SK-N-SH (cell line): ENCODE data around the gene JAKMIP1. TPM values are rescaled to one million over a fixed set of nuclear protein-coding genes. Genes with fewer than 3 reads are reported as not detected.

Experiments used
- CTCF ChIA-PET: fragments of 300-600, 350-600 bp; formaldehyde crosslinking; extraction: SDS; loops from one replicate; lab custom pipeline; 2021; lab: Yijun Ruan, JAX
- POLR2A ChIA-PET: fragments of 350-600 bp; sonication (Branson Sonifier 250); formaldehyde crosslinking; extraction: SDS; loops from one replicate; lab custom pipeline; 2020; ENCODE audit warnings: antibody characterized with exemption, inconsistent platforms; lab: Yijun Ruan, JAX
- DNase-seq: peaks from one replicate; pipeline ENCODE4 v3.0.0; 2012
- H2AFZ ChIP-seq: fragments of 200-600 bp; sonication (generic); 2 replicates; pipeline ENCODE4 v1.8.1; 2016; ENCODE audit warnings: antibody characterized with exemption, mild to moderate bottlenecking, low read depth
- H3F3A ChIP-seq: fragments of 200-600 bp; sonication (generic); replicated peaks from 2 replicates; pipeline ENCODE3; 2016; ENCODE audit warnings: antibody characterized with exemption, mild to moderate bottlenecking; ENCODE audit not compliant: insufficient read depth
- H3K27ac ChIP-seq, 2 experiments: fragments of 200-500 bp in 1 of 2; fragments of 200-600 bp in 1 of 2; sonication (Bioruptor generic) in 1 of 2; sonication (generic), shearing (Covaris generic) in 1 of 2; 2 replicates each; pipeline versions ENCODE4 v1.5.1 to v1.6.1; 2014 to 2016; ENCODE audit warnings: low read depth in 2 of 2, inconsistent platforms in 1 of 2, low read length in 1 of 2, mild to moderate bottlenecking in 1 of 2, mixed read lengths in 1 of 2
- H3K27me3 ChIP-seq: fragments of 200-600 bp; sonication (generic), shearing (Covaris generic); 2 replicates; pipeline ENCODE4 v1.6.1; 2016; ENCODE audit warnings: mixed run types; ENCODE audit not compliant: insufficient read depth
- H3K36me3 ChIP-seq, 2 experiments: fragments of 200-500 bp in 1 of 2; fragments of 200-600 bp in 1 of 2; sonication (Bioruptor generic) in 1 of 2; sonication (generic) in 1 of 2; replicated peaks in 1 of 2; 2 replicates each; pipeline versions ENCODE3 to v1.5.1; 2014 to 2016; ENCODE audit warnings: low read length in 1 of 2, mild to moderate bottlenecking in 1 of 2; ENCODE audit not compliant: insufficient read depth in 2 of 2, control insufficient read depth in 1 of 2
- H3K4me1 ChIP-seq, 2 experiments: fragments of 200-500 bp in 1 of 2; fragments of 200-600 bp in 1 of 2; sonication (Bioruptor generic) in 1 of 2; sonication (generic), shearing (Covaris generic) in 1 of 2; 2 replicates each; pipeline versions ENCODE4 v1.5.1 to v1.6.1; 2014 to 2016; ENCODE audit warnings: low read depth in 1 of 2, low read length in 1 of 2, mixed run types in 1 of 2; ENCODE audit not compliant: insufficient read depth in 2 of 2, control insufficient read depth in 1 of 2
- H3K4me2 ChIP-seq: fragments of 200-600 bp; sonication (generic), shearing (Covaris generic); 2 replicates; pipeline ENCODE4 v1.6.1; 2017; ENCODE audit warnings: mixed run types
- H3K4me3 ChIP-seq, 2 experiments: fragments of 200-500 bp in 1 of 2; fragments of 200-600 bp in 1 of 2; sonication (Bioruptor generic) in 1 of 2; sonication (generic), shearing (Covaris generic) in 1 of 2; 2 replicates each; pipeline versions ENCODE4 v1.5.1 to v1.8.1; 2014 to 2016; ENCODE audit warnings: low read depth in 2 of 2, inconsistent platforms in 1 of 2, low read length in 1 of 2, mild to moderate bottlenecking in 1 of 2, mixed read lengths in 1 of 2, moderate library complexity in 1 of 2
- H3K79me2 ChIP-seq: fragments of 200-600 bp; sonication (generic); 2 replicates; pipeline ENCODE4 v1.8.1; 2017; ENCODE audit warnings: mild to moderate bottlenecking; ENCODE audit not compliant: insufficient read depth
- H3K9ac ChIP-seq: fragments of 200-600 bp; sonication (generic); 2 replicates; pipeline ENCODE4 v1.6.1; 2017; ENCODE audit warnings: mixed run types
- H3K9me2 ChIP-seq: fragments of 200-600 bp; sonication (generic); 2 replicates; pipeline ENCODE4 v1.6.1; 2017; ENCODE audit warnings: mixed run types
- H3K9me3 ChIP-seq: fragments of 200-600 bp; sonication (generic); 2 replicates; pipeline ENCODE4 v1.6.1; 2017; ENCODE audit warnings: mixed run types, mild to moderate bottlenecking, moderate library complexity
- H4K20me1 ChIP-seq: fragments of 200-600 bp; sonication (generic); 2 replicates; pipeline ENCODE4 v1.6.1; 2017; ENCODE audit warnings: mild to moderate bottlenecking, mixed run types; ENCODE audit not compliant: insufficient read depth
- FOSL2 ChIP-seq: IDR thresholded peaks from 2 replicates; pipeline ENCODE4 v1.4.0; 2012; ENCODE audit warnings: low read depth, mild to moderate bottlenecking, moderate library complexity, borderline replicate concordance
- FOXM1 ChIP-seq: IDR thresholded peaks from 2 replicates; pipeline ENCODE4 v1.4.0; 2012; ENCODE audit warnings: low read depth, mild to moderate bottlenecking
- GABPA ChIP-seq: IDR thresholded peaks from 2 replicates; pipeline ENCODE4 v1.4.0; 2012; ENCODE audit warnings: low read depth, mild to moderate bottlenecking
- MXI1 ChIP-seq: IDR thresholded peaks from 2 replicates; pipeline ENCODE4 v1.6.1; 2012; ENCODE audit warnings: mild to moderate bottlenecking, low read depth, low read length, improper control_type of control experiment
- NFIC ChIP-seq: IDR thresholded peaks from 2 replicates; pipeline ENCODE4 v1.4.0; 2012; ENCODE audit warnings: borderline replicate concordance
- RXRA ChIP-seq: IDR thresholded peaks from 2 replicates; pipeline ENCODE4 v1.4.0; 2012; ENCODE audit warnings: low read depth, mild to moderate bottlenecking, borderline replicate concordance
- SIN3A ChIP-seq: IDR thresholded peaks from 2 replicates; pipeline ENCODE4 v1.6.1; 2012; ENCODE audit warnings: low read depth, mild to moderate bottlenecking, low read length, moderate library complexity, borderline replicate concordance
- SMC3 ChIP-seq: IDR thresholded peaks from 2 replicates; pipeline ENCODE4 v1.6.1; 2012; ENCODE audit warnings: low read depth, low read length, improper control_type of control experiment
- TCF12 ChIP-seq: IDR thresholded peaks from 2 replicates; pipeline ENCODE4 v1.4.0; 2012
- WGBS: methylation state at CpG from one replicate; pipeline ENCODE4 v1.1.6; 2017; ENCODE audit warnings: low lambda C conversion rate; 5-methylcytosine and 5-hydroxymethylcytosine counted together
- polyA plus RNA-seq, 3 experiments: library from polyadenylated mRNA; depleted of rRNA; stranded (reverse); fragments of >200 nt; gene quantifications; 2 replicates each; pipeline ENCODE4 v1.2.3, GENCODE V29; 2012
- TF ChIP-seq, protein P1 (sequence below): IDR thresholded peaks from 2 replicates; pipeline ENCODE4; 2012
- TF ChIP-seq, protein P2 (sequence below): IDR thresholded peaks from 2 replicates; pipeline ENCODE4 v1.6.1; 2012; ENCODE audit warnings: mild to moderate bottlenecking, low read depth, low read length, moderate library complexity

JAKMIP1 gene
- polyA plus RNA-seq, 1 of the 3 experiments (the other 2 are of a cell fraction): 0.54 TPM

DNA sequence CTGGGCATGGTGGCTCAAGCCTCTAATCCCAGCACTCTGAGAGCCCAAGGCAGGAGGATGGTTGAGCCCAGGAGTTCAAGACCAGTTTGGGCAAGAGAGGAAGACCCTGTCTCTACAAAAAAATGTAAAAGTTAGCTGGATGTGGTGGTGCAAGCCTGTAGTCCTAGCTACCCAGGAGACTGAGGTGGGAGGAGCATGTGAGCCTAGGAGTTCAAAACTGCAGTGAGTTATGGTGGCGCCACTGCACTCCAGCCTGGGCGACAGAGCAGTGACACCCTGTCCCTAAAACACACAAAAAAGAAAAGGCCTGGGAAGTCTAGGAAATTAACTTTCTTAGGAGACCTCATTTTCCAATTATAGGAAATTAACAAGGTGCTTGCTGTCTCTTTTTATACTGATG lies 76.8 kb downstream of the JAKMIP1 start:
- H2AFZ ChIP-seq: no peak overlapping the region
- H3K9me2 ChIP-seq: no peaks in the 10 kb centered on the region
- no peak for TF ChIP-seq GABPA
- TF ChIP-seq, protein P1, sequence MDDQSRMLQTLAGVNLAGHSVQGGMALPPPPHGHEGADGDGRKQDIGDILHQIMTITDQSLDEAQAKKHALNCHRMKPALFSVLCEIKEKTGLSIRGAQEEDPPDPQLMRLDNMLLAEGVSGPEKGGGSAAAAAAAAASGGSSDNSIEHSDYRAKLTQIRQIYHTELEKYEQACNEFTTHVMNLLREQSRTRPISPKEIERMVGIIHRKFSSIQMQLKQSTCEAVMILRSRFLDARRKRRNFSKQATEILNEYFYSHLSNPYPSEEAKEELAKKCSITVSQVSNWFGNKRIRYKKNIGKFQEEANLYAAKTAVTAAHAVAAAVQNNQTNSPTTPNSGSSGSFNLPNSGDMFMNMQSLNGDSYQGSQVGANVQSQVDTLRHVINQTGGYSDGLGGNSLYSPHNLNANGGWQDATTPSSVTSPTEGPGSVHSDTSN: no peak
- no peak for TF ChIP-seq SIN3A
- no peak for TF ChIP-seq SMC3
- no peak for TF ChIP-seq RXRA
- TF ChIP-seq FOXM1: no peak
- no peak for TF ChIP-seq FOSL2
- TF ChIP-seq TCF12: no peak
- TF ChIP-seq, protein P2, sequence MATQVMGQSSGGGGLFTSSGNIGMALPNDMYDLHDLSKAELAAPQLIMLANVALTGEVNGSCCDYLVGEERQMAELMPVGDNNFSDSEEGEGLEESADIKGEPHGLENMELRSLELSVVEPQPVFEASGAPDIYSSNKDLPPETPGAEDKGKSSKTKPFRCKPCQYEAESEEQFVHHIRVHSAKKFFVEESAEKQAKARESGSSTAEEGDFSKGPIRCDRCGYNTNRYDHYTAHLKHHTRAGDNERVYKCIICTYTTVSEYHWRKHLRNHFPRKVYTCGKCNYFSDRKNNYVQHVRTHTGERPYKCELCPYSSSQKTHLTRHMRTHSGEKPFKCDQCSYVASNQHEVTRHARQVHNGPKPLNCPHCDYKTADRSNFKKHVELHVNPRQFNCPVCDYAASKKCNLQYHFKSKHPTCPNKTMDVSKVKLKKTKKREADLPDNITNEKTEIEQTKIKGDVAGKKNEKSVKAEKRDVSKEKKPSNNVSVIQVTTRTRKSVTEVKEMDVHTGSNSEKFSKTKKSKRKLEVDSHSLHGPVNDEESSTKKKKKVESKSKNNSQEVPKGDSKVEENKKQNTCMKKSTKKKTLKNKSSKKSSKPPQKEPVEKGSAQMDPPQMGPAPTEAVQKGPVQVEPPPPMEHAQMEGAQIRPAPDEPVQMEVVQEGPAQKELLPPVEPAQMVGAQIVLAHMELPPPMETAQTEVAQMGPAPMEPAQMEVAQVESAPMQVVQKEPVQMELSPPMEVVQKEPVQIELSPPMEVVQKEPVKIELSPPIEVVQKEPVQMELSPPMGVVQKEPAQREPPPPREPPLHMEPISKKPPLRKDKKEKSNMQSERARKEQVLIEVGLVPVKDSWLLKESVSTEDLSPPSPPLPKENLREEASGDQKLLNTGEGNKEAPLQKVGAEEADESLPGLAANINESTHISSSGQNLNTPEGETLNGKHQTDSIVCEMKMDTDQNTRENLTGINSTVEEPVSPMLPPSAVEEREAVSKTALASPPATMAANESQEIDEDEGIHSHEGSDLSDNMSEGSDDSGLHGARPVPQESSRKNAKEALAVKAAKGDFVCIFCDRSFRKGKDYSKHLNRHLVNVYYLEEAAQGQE: no peak
- TF ChIP-seq MXI1: no peak
- no peaks in the 10 kb centered on the region for H3K36me3 ChIP-seq
- H3K4me1 ChIP-seq: peaks cover 0 to under 1% of the 10 kb centered on the region in 2 experiments; a peak in 1 of 4 replicates
- no peaks in the 10 kb centered on the region for H3K27me3 ChIP-seq
- H4K20me1 ChIP-seq: no peaks in the 10 kb centered on the region
- no peak overlapping the region for H3K4me3 ChIP-seq
- WGBS: 59% methylated on average over 2 of the region's 2 CpGs
- H3F3A ChIP-seq: peaks cover 4% of the 10 kb centered on the region
- no peak overlapping the region for H3K27ac ChIP-seq
- DNase-seq: no peak
- H3K9me3 ChIP-seq: no peaks in the 10 kb centered on the region
- no peak overlapping the region for H3K9ac ChIP-seq
- H3K4me2 ChIP-seq: no peak overlapping the region
- H3K79me2 ChIP-seq: no peaks in the 10 kb centered on the region
- CTCF ChIA-PET: interaction anchor here (1.2 to 2.0 kb wide), 5 partner anchors 8 to 127 kb away, joined by 3 to 8 read pairs (median 5); no protein-coding TSS in a partner anchor
- POLR2A ChIA-PET: no interaction called here

DNA sequence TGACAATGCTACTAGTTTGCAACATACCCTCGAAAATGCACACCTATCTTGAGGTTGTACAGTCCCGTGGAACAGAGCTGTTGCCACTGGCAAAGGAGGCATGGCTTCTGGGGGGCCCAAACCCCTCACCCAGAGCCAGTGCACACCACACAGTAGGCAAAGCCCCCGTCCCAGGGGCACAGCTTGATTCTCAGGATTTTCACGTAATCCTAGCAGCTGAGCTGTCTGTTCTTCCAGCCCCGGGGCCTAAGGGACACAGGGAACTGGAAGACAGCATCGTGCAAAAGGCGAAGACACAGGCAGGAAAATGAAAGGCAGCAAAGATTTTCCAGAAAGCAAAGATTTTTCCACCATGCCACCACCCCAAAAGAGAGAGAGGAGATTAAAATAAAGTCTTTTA lies 77.2 kb downstream of the JAKMIP1 start:
- peak; percentile 21 for DNase-seq
- TF ChIP-seq NFIC: no peak
- POLR2A ChIA-PET: no interaction called here

More for the DNA sequence above, 77.2 kb downstream of the JAKMIP1 start:
- Histone ChIP-seq H3K79me2 (no peaks in the 10 kb centered on the region), H3K4me1 (peaks cover 0 to 5% of the 10 kb centered on the region in 2 experiments; a peak in 1 of 4 replicates), H3K4me2 (no peak overlapping the region), H3K36me3 (no peaks in the 10 kb centered on the region), H3K4me3 (no peak overlapping the region), H3F3A (peaks cover 4% of the 10 kb centered on the region), H3K27me3 (no peaks in the 10 kb centered on the region), H4K20me1 (no peaks in the 10 kb centered on the region), H2AFZ (no peak overlapping the region), H3K9me3 (no peaks in the 10 kb centered on the region), H3K9ac (no peak overlapping the region), H3K9me2 (no peaks in the 10 kb centered on the region), H3K27ac (no peak overlapping the region; a peak in 1 of 4 replicates)
- 35% methylated on average over 6 of the region's 7 CpGs for WGBS
- CTCF ChIA-PET: interaction anchor here (1.2 to 2.0 kb wide), 3 partner anchors 9 to 49 kb away, joined by 3 to 8 read pairs (median 5); no protein-coding TSS in a partner anchor
